Psoas muscle (tissue), 8 donors: ENCODE measurements around the gene WDR36. TPM values are rescaled to one million over a fixed set of nuclear protein-coding genes. Genes with fewer than 3 reads are reported as not detected.
A peak's percentile ranks its signal among the peaks of the same experiment; 100 is the strongest.
"Not testable (repeated sequence)": the region's sequence is repeated elsewhere in the genome, so short reads cannot be mapped to it uniquely, and the experiment has no call there.

Source experiments
- ATAC-seq, 4 donors: fragments of 200-7000 bp; cut with Tn5 transposase; one replicate each; pipeline ENCODE4 v1.9.1; 2020; ENCODE audit warnings: moderate library complexity in 3 of 4, mild to moderate bottlenecking in 2 of 4
- DNase-seq, 2 donors: peaks; one replicate each; pipeline ENCODE4 v3.0.0-alpha.2; 2020
- H3K27ac ChIP-seq: fragments of 200-600 bp; one replicate; pipeline ENCODE4 v1.8.0; 2022
- H3K27me3 ChIP-seq, 3 donors: fragments of 200-600 bp in 1 of 3; one replicate each; pipeline versions ENCODE4 v1.6.1 to v1.8.0; 2013 to 2022; ENCODE audit warnings: low read length in 2 of 3, mild to moderate bottlenecking in 2 of 3, moderate library complexity in 1 of 3; ENCODE audit not compliant: insufficient read depth in 3 of 3
- H3K36me3 ChIP-seq, 2 donors: fragments of 200-600 bp in 1 of 2; one replicate each; pipeline versions ENCODE4 v1.6.1 to v1.8.0; 2013 to 2022; ENCODE audit warnings: low read depth in 1 of 2, mild to moderate bottlenecking in 1 of 2, moderate library complexity in 1 of 2; ENCODE audit not compliant: insufficient read depth in 1 of 2
- H3K4me1 ChIP-seq: fragments of 200-600 bp; one replicate; pipeline ENCODE4 v1.8.0; 2022
- H3K4me3 ChIP-seq: fragments of 200-600 bp; one replicate; pipeline ENCODE4 v1.8.0; 2022; ENCODE audit warnings: mild to moderate bottlenecking
- H3K9me3 ChIP-seq: fragments of 200-600 bp; one replicate; pipeline ENCODE4 v1.8.0; 2022
- CTCF ChIP-seq: fragments of 200-600 bp; IDR thresholded peaks from one replicate; pipeline ENCODE4 v1.8.0; 2022; ENCODE audit warnings: antibody characterized with exemption
- WGBS, 3 donors: extraction: QIAGEN DNeasy Blood & Tissue Kit; methylation state at CpG; one replicate each; pipeline versions ENCODE4 v1.1.6 to v1.1.7; 2013; 5-methylcytosine and 5-hydroxymethylcytosine counted together
- intact Hi-C, 2 donors: fragments of 100-400 bp; cut with DNase I; formaldehyde crosslinking; loops; one replicate each; pipeline versions ENCODE4 v1.11.0 to v1.14.2; 2022
- polyA plus RNA-seq, 3 donors: library from polyadenylated mRNA; stranded (reverse); fragments of 200-250 nt; gene quantifications; one replicate each; pipeline ENCODE4 v1.2.3, GENCODE V29; 2013
- total RNA-seq, 4 donors: library from RNA; stranded (reverse); fragmentation: NEBNext Ultra II Directional in 2 of 4; extraction: Animal tissue kit (Norgen Biotek cat#: 25700) in 2 of 4; gene quantifications; one replicate each; pipeline versions ENCODE4 v1.2.1 to v1.2.4, GENCODE V29; 2021 to 2023
- donor health status: healthy with polysubstance abuse.
- donor health status: DM: no; HTN: no; CAD: no; lungs with moderate emphysema.
- donor health status: Bipolar disorder and iron deficiency.
- donor health status: healthy.
- donor health status: DM: yes; HTN: yes; CAD: no.
- donor health status: DM: no; HTN: no; CAD: no.
- donor health status: DM: no; HTN: no; CAD: no.
- donor health status: DM: yes; HTN: yes; CAD: no.

The WDR36 gene
- total and polyA plus RNA-seq, 7 donors = 6.2 to 22.0 (median 13.2) TPM

DNA sequence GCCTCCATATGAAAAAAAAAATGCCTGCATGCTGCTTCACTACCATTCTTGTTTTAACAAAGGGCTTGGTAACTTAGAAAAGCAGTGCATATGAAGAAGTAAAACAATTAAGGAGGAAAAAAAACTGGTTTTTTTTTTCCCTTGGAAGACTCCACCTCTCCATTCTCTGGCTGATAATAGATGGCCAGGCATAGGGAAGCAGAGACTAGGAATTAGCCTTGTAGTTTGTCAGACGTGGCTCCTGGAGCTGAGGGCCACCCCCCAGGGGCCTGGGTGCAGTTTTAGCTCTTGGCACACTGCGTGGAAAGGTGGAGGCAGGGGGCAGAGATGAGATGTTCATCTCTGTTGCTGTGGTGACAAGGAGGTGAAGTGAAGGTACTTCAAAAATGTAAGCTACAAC lies 42.7 kb downstream of the WDR36 start:
- no peak overlapping the region for H3K4me3 ChIP-seq
- H3K4me1 ChIP-seq = no peaks in the 10 kb centered on the region
- TF ChIP-seq CTCF = no peak
- no peaks in the 10 kb centered on the region for H3K9me3 ChIP-seq
- no peaks in the 10 kb centered on the region for H3K36me3 ChIP-seq
- H3K27ac ChIP-seq = no peak overlapping the region
- H3K27me3 ChIP-seq = no peaks in the 10 kb centered on the region
- intact Hi-C loops = no loop called here
- 54 to 63% (median 57%) methylated on average over 2 of the region's 2 CpGs for WGBS, 3 donors
- ATAC-seq (no peak), DNase-seq (no peak)

- no peak for TF ChIP-seq CTCF
- no peaks in the 10 kb centered on the region for H3K4me1 ChIP-seq
- H3K36me3 ChIP-seq = no peaks in the 10 kb centered on the region
- no peaks in the 10 kb centered on the region for H3K27me3 ChIP-seq
- 41 to 54% (median 43%) methylated on average over 1 of the region's 1 CpG for WGBS, 3 donors
- intact Hi-C loops = no loop called here
- no peak for DNase-seq
- H3K27ac ChIP-seq = no peak overlapping the region
- H3K4me3 ChIP-seq = no peak overlapping the region
- no peaks in the 10 kb centered on the region for H3K9me3 ChIP-seq
- ATAC-seq = no peak
These were observed 43.2 kb downstream of the WDR36 start for GRCh38 chr5:111135363-111135762.

DNA sequence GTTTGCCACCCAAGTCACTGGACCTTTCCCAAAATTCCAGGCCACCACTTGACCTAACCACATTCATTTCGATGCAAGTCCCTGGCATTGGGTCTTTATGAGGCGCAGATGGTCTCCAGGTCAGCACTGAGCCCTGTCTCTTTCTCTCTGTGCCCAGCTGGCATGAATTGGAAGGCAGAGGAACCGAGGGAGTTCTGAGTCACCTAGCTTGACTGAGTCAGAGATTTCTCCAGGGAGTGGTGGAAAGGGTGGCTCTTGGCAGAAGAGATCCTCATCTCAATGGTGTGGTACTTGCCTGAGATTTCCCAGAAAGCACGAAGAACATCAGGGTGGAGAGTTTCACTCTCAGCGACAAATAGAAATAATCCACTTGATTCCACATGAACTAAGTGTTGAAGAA lies 43.8 kb downstream of the WDR36 start:
- no peak overlapping the region for H3K4me3 ChIP-seq
- no peaks in the 10 kb centered on the region for H3K9me3 ChIP-seq
- no peak overlapping the region for H3K27ac ChIP-seq
- WGBS, 3 donors = 66 to 72% (median 69%) methylated on average over 5 of the region's 5 CpGs
- DNase-seq = no peak
- no peak for TF ChIP-seq CTCF
- intact Hi-C loops = no loop called here
- no peaks in the 10 kb centered on the region for H3K36me3 ChIP-seq
- peak in 1 of 4 donors; percentile 48 for ATAC-seq
- H3K27me3 ChIP-seq = no peaks in the 10 kb centered on the region
- no peaks in the 10 kb centered on the region for H3K4me1 ChIP-seq

DNA sequence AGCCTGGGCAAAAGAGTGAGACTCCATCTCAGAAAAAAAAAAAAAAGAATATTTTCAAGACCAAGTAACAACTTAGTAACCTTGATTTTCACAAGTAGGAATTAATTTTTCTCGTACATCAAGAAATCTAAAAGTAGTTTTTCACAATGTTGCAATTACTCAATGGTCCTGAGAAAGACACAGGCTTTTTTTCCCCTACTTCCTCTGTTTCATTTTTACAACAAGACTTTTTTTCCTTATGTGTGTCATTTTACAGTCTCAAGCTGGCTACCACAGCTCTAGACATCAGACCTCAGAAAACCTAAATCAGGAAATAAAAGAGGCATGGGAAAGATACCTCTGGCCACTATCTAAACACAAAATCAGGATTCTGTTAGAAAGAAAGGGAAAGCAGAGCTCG lies 45.9 kb downstream of the WDR36 start:
- Histone ChIP-seq H3K9me3 (no peaks in the 10 kb centered on the region), H3K27ac (no peak overlapping the region), H3K27me3 (no peaks in the 10 kb centered on the region), H3K36me3 (no peaks in the 10 kb centered on the region), H3K4me3 (no peak overlapping the region), H3K4me1 (no peaks in the 10 kb centered on the region)
- intact Hi-C loops = no loop called here
- ATAC-seq (no peak), DNase-seq (no peak)
- TF ChIP-seq CTCF = no peak
- 64 to 84% (median 66%) methylated on average over 2 of the region's 2 CpGs for WGBS, 3 donors

DNA sequence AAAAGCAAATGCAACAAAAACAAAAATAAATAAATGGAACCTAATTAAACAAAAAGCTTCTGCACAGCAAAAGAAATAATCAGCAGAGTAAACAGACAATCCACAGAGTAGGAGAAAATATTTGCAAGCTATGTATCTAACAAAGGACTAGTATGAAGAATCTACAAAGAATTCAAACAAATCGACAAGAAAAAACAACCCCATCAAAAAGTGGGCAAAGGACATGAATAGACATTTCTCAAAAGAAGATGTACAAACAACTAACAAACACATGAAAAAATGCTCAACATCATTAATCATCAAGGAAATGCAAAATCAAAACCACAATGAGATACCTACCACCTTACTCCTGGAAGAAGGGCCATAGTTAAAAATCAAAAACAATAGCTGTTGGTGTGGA lies 49.3 kb downstream of the WDR36 start:
- intact Hi-C loops, H3K4me1 ChIP-seq, DNase-seq, H3K27me3 ChIP-seq, H3K4me3 ChIP-seq, ATAC-seq, H3K9me3 ChIP-seq, H3K27ac ChIP-seq, H3K36me3 ChIP-seq: not testable (repeated sequence)
- 92 to 100% (median 95%) methylated on average over 1 of the region's 1 CpG for WGBS, 3 donors
